ENCODE measurements around the gene SPAG5.

The SPAG5 gene

DNA sequence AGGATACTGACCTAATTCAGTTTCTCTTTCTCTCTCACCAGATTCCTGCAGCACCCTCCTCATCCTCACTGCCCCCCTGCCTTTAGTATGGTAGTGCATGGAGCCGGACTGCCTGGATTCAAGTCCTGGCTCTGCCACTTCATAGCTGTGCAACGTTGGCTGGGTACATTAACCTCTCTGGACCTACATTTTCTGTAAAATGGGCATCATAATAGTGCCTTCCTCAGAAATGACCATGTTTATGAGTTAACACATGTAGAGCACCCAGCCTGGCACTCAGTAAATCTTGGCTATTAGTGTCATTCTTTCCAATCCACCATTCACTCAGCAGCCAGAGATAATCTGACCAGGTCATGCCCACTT lies 53.7 kb downstream of the SPAG5 start:
- no peaks in the 10 kb centered on the region for H3K27me3 ChIP-seq (ENCODE audit: control insufficient read depth, low read length)
- no peaks in the 10 kb centered on the region for H3K9me2 ChIP-seq (replicated peaks; ENCODE audit: control insufficient read depth, low read length)
- H3K79me2 ChIP-seq (ENCODE audit: control insufficient read depth, low read length): 0 out of 2 replicates have a peak, but pooled peaks cover 5% of the 10 kb centered on the region
- H3F3A ChIP-seq (ENCODE audit: control insufficient read depth, insufficient read depth): 0 out of 2 replicates have a peak, but pooled peaks cover 5% of the 10 kb centered on the region
- TF ChIP-seq CTCF (IDR thresholded peaks at IDR 0.05; ENCODE audit: low read depth, low read length, poor library complexity, severe bottlenecking) (no peak), EZH2phosphoT487 (IDR thresholded peaks at IDR 0.05; ENCODE audit: borderline replicate concordance, low read length) (no peak)
- H3K4me1 ChIP-seq (ENCODE audit: control insufficient read depth, low read length): peaks cover 36% of the 10 kb centered on the region
- H4K20me1 ChIP-seq (ENCODE audit: control insufficient read depth, insufficient read depth, low read depth, low read length): no peaks in the 10 kb centered on the region
- no peak overlapping the region for H3K4me3 ChIP-seq (ENCODE audit: low read length)
- no peak overlapping the region for H3K27ac ChIP-seq (ENCODE audit: low read depth, low read length)
- H3K9me3 ChIP-seq (ENCODE audit: control insufficient read depth, insufficient read depth, low read length): no peaks in the 10 kb centered on the region
- H3K4me2 ChIP-seq (ENCODE audit: low read length): no peak overlapping the region
- peaks cover 8% of the 10 kb centered on the region for H3K36me3 ChIP-seq (ENCODE audit: control insufficient read depth, low read length)

GRCh38 chr17:28544402-28545140 lies 54.3 kb downstream of the SPAG5 start:
- no peak overlapping the region for H3K4me2 ChIP-seq (ENCODE audit: low read length)
- no peaks in the 10 kb centered on the region for H3K9me3 ChIP-seq (ENCODE audit: control insufficient read depth, insufficient read depth, low read length)
- 0 out of 2 replicates have a peak, but pooled peaks cover 5% of the 10 kb centered on the region for H3F3A ChIP-seq (ENCODE audit: control insufficient read depth, insufficient read depth)
- no peaks in the 10 kb centered on the region for H3K9me2 ChIP-seq (replicated peaks; ENCODE audit: control insufficient read depth, low read length)
- no peaks in the 10 kb centered on the region for H4K20me1 ChIP-seq (ENCODE audit: control insufficient read depth, insufficient read depth, low read depth, low read length)
- H3K4me3 ChIP-seq (ENCODE audit: low read length): no peak overlapping the region
- peaks cover 8% of the 10 kb centered on the region for H3K36me3 ChIP-seq (ENCODE audit: control insufficient read depth, low read length)
- H3K4me1 ChIP-seq (ENCODE audit: control insufficient read depth, low read length): peaks cover 31% of the 10 kb centered on the region
- TF ChIP-seq EZH2phosphoT487 (IDR thresholded peaks at IDR 0.05; ENCODE audit: borderline replicate concordance, low read length) (no peak), CTCF (IDR thresholded peaks at IDR 0.05; ENCODE audit: low read depth, low read length, poor library complexity, severe bottlenecking) (no peak)
- no peaks in the 10 kb centered on the region for H3K27me3 ChIP-seq (ENCODE audit: control insufficient read depth, low read length)
- H3K27ac ChIP-seq (ENCODE audit: low read depth, low read length): no peak overlapping the region
- 0 out of 2 replicates have a peak, but pooled peaks cover 5% of the 10 kb centered on the region for H3K79me2 ChIP-seq (ENCODE audit: control insufficient read depth, low read length)

GRCh38 chr17:28541439-28541838 lies 57.4 kb downstream of the SPAG5 start:
- H3K27ac ChIP-seq (ENCODE audit: low read depth, low read length): no peak overlapping the region
- TF ChIP-seq EZH2phosphoT487 (IDR thresholded peaks at IDR 0.05; ENCODE audit: borderline replicate concordance, low read length): no peak
- TF ChIP-seq CTCF (IDR thresholded peaks at IDR 0.05; ENCODE audit: low read depth, low read length, poor library complexity, severe bottlenecking): no peak
- no peaks in the 10 kb centered on the region for H3K9me3 ChIP-seq (ENCODE audit: control insufficient read depth, insufficient read depth, low read length)

More at GRCh38 chr17:28541439-28541838, 57.4 kb downstream of the SPAG5 start:
- 0 out of 2 replicates have a peak, but pooled peaks cover 3% of the 10 kb centered on the region for H3K4me1 ChIP-seq (ENCODE audit: control insufficient read depth, low read length)
- H3K36me3 ChIP-seq (ENCODE audit: control insufficient read depth, low read length): no peaks in the 10 kb centered on the region
- no peaks in the 10 kb centered on the region for H4K20me1 ChIP-seq (ENCODE audit: control insufficient read depth, insufficient read depth, low read depth, low read length)
- H3K4me2 ChIP-seq (ENCODE audit: low read length): no peak overlapping the region
- H3F3A ChIP-seq (ENCODE audit: control insufficient read depth, insufficient read depth): no peaks in the 10 kb centered on the region
- no peak overlapping the region for H3K4me3 ChIP-seq (ENCODE audit: low read length)
- H3K79me2 ChIP-seq (ENCODE audit: control insufficient read depth, low read length): no peaks in the 10 kb centered on the region
- H3K9me2 ChIP-seq (replicated peaks; ENCODE audit: control insufficient read depth, low read length): no peaks in the 10 kb centered on the region
- no peaks in the 10 kb centered on the region for H3K27me3 ChIP-seq (ENCODE audit: control insufficient read depth, low read length)

All from DOHH2 (cell line).